ENCODE results near the gene ROR2. TPM values are rescaled to one million over a fixed set of nuclear protein-coding genes. Genes with fewer than 3 reads are reported as not detected.
"Not testable (repeated sequence)": the region's sequence is repeated elsewhere in the genome, so short reads cannot be mapped to it uniquely, and the experiment has no call there.

The ROR2 gene
- total and polyA plus RNA-seq, 5 donors from 2014 or later: 0.12 TPM; not detected in 4

DNA sequence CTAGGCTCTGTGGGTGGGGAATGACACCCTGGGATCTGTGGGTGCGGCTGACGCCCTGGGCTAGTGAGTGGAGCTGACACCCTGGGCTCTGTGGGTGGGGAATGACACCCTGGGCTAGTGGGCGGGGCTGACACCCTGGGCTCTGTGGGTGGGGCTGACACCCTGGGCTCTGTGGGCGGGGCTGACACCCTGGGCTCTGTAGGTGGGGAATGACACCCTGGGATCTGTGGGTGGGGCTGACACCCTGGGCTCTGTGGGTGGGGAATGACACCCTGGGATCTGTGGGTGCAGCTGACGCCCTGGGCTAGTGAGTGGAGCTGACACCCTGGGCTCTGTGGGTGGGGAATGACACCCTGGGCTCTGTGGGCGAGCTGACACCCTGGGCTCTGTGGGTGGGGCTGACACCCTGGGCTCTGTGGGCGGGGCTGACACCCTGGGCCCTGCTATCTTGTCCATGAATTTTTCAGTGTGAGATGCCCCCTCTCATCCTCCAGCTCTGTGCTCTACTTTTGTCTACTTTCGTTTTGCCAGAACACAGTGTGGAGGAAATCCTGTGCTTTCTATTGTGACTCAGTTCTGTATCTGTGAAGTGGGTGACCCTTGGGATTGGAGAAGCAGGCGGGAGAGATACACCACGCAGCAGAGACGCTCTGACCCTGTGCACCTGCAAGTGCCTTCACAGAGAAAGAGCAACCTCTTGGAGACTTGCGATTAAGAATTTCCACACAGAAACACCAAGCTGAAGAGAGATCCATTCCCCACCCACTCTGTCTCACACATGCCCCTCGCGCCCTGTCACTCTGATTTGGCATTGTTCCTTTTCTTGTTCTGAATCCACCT, 151.5 kb downstream of the ROR2 start:
- H3K36me3 ChIP-seq (ENCODE audit: control insufficient read depth, insufficient read depth, low read length); H3K27ac ChIP-seq (ENCODE audit: insufficient read depth, low read length, poor library complexity, severe bottlenecking); ATAC-seq (ENCODE audit: low read depth in 2 of 2); H3K36me3 Mint-ChIP-seq; H3K4me3 ChIP-seq (ENCODE audit: low read depth, low read length); H3K9me3 ChIP-seq (ENCODE audit: control insufficient read depth in 2 of 2, low read length in 2 of 2); H3K9me3 Mint-ChIP-seq; H3K27me3 ChIP-seq (ENCODE audit: control insufficient read depth, insufficient read depth, low read length); H3K27me3 Mint-ChIP-seq; DNase-seq; H3K4me1 ChIP-seq (ENCODE audit: control insufficient read depth, insufficient read depth, low read length, poor library complexity, severe bottlenecking); H3K4me1 Mint-ChIP-seq: not testable (repeated sequence)
- peak overlapping the region in 2 of 4 donors; percentile 53 to 70 for H3K4me3 Mint-ChIP-seq
- H3K27ac Mint-ChIP-seq: peak overlapping the region in 1 of 3 donors; percentile 68

DNA sequence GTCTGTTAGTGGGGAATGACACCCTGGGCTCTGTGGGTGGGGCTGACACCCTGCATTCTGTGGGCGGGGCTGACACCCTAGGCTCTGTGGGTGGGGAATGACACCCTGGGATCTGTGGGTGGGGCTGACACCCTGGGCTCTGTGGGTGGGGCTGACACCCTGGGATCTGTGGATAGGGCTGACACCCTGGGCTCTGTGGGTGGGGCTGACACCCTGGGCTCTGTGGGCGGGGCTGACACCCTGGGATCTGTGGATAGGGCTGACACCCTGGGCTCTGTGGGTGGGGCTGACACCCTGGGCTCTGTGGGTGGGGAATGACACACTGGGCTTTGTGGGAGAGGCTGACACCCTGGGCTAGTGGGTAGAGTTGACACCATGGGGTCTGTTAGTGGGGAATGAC, 152.5 kb downstream of the ROR2 start:
- not testable (repeated sequence) for DNase-seq

DNA sequence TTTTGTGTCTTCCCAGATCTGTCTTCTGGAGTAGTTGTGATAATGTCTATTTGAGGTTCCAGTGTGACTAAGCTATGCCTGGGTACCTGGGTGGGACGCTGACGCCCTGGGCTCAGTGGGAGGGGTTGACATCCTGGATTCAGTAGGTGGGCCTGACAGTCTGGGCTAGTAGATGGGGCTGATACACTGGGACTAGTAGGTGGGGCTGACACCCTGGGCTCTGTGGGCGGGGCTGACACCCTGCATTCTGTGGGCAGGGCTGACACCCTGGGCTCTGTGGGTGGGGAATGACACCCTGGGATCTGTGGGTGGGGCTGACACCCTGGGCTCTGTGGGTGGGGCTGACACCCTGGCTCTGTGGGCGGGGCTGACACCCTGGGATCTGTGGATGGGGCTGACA, 153.5 kb downstream of the ROR2 start:
- not testable (repeated sequence) for ATAC-seq (ENCODE audit: low read depth in 2 of 2); H3K4me3 ChIP-seq (ENCODE audit: low read depth, low read length); H3K27me3 ChIP-seq (ENCODE audit: control insufficient read depth, insufficient read depth, low read length); H3K9me3 Mint-ChIP-seq; H3K4me1 Mint-ChIP-seq; H3K9me3 ChIP-seq (ENCODE audit: control insufficient read depth in 2 of 2, low read length in 2 of 2); H3K36me3 ChIP-seq (ENCODE audit: control insufficient read depth, insufficient read depth, low read length); H3K36me3 Mint-ChIP-seq; H3K27me3 Mint-ChIP-seq; H3K27ac ChIP-seq (ENCODE audit: insufficient read depth, low read length, poor library complexity, severe bottlenecking); H3K4me3 Mint-ChIP-seq; DNase-seq; H3K27ac Mint-ChIP-seq; H3K4me1 ChIP-seq (ENCODE audit: control insufficient read depth, insufficient read depth, low read length, poor library complexity, severe bottlenecking)

More for the DNA sequence above, 152.5 kb downstream of the ROR2 start:
- H3K27me3 ChIP-seq (ENCODE audit: control insufficient read depth, insufficient read depth, low read length); H3K4me3 Mint-ChIP-seq; H3K27me3 Mint-ChIP-seq; H3K36me3 ChIP-seq (ENCODE audit: control insufficient read depth, insufficient read depth, low read length); H3K4me1 Mint-ChIP-seq; H3K9me3 Mint-ChIP-seq; H3K4me1 ChIP-seq (ENCODE audit: control insufficient read depth, insufficient read depth, low read length, poor library complexity, severe bottlenecking); ATAC-seq (ENCODE audit: low read depth in 2 of 2); H3K4me3 ChIP-seq (ENCODE audit: low read depth, low read length); H3K27ac Mint-ChIP-seq; H3K9me3 ChIP-seq (ENCODE audit: control insufficient read depth in 2 of 2, low read length in 2 of 2); H3K36me3 Mint-ChIP-seq; H3K27ac ChIP-seq (ENCODE audit: insufficient read depth, low read length, poor library complexity, severe bottlenecking): not testable (repeated sequence)

DNA sequence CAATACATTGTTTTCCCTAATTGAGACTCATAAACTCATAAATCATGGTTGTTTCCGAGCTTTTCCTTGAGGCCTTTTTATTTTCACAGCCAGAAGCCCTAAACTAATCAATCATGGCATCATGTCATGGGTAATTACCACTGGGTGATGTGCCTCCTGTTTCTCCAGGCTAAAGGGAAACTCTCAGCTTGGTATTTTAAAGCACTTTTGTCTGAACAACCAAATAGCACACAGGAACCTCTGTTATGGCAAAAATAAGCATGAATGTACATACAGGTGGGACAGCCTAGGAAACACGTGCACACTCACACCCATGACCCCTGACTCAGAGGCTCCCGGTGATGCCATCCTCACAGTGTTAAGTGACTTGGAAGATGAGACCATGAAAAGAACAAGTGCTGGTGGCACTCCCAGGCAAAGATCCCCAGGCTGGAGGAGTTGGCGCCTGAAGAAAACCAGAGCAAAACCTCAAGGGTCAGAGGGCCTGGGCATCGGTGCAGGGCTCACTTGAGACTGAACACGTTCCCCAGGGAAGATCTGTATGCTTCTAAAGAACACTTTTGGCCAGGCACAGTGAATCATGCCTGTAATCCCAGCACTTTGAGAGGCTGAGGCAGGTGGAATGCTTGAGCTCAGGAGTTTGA, 154.3 kb downstream of the ROR2 start:
- H3K27ac Mint-ChIP-seq: no peak overlapping the region

DNA sequence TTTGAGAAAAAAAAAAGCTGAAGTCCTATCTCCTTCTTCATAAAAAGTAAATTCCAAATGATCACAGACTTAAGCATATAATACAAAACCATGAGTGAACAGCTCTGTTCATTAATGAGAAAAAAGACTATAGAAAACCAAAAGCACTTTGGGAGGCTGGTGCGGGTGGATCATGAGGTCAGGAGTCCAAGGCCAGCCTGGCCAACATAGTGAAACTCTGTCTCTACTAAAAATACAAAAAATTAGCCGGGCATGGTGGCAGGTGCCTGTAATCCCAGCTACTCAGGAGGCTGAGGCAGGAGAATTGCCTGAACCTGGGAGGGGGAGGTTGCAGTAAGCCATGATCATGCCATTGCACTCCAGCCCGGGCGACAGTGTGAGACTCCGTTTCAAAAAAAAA, 156.7 kb downstream of the ROR2 start:
- not testable (repeated sequence) for H3K27ac Mint-ChIP-seq; H3K27me3 ChIP-seq (ENCODE audit: control insufficient read depth, insufficient read depth, low read length)

More for the DNA sequence above, 154.3 kb downstream of the ROR2 start:
- H3K27me3 Mint-ChIP-seq: no peaks in the 10 kb centered on the region
- no peak overlapping the region for H3K27ac ChIP-seq (ENCODE audit: insufficient read depth, low read length, poor library complexity, severe bottlenecking)
- H3K4me1 Mint-ChIP-seq: peaks cover 0 to 8% (median 6%) of the 10 kb centered on the region in 4 donors
- DNase-seq (no peak), ATAC-seq (ENCODE audit: low read depth in 2 of 2) (no peak)
- H3K36me3 ChIP-seq (ENCODE audit: control insufficient read depth, insufficient read depth, low read length): no peaks in the 10 kb centered on the region
- no peaks in the 10 kb centered on the region for H3K27me3 ChIP-seq (ENCODE audit: control insufficient read depth, insufficient read depth, low read length)
- no peaks in the 10 kb centered on the region for H3K9me3 ChIP-seq (ENCODE audit: control insufficient read depth in 2 of 2, low read length in 2 of 2)
- H3K4me1 ChIP-seq (ENCODE audit: control insufficient read depth, insufficient read depth, low read length, poor library complexity, severe bottlenecking): no peaks in the 10 kb centered on the region
- H3K4me3 Mint-ChIP-seq: no peak overlapping the region
- no peaks in the 10 kb centered on the region for H3K9me3 Mint-ChIP-seq
- no peaks in the 10 kb centered on the region for H3K36me3 Mint-ChIP-seq
- H3K4me3 ChIP-seq (ENCODE audit: low read depth, low read length): no peak overlapping the region

DNA sequence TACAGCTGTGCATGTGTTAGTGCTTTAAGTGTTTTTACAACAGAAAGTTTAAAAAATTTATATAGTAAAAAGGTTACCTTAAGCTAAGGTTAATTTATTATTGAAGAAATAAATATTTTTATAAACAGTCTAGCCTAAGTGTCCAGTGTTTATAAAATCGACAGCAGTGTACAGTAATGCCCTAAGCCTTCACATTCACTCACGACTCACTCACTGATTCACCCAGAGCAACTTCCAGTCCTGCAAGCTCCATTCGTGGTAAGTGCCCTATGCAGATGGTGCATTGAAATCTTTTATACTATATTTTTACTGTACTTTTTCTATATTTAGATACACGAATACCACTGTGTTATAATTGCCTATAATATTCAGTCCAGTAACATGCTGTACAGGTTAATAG, 159.1 kb downstream of the ROR2 start:
- no peak overlapping the region for H3K27ac Mint-ChIP-seq
- no peaks in the 10 kb centered on the region for H3K4me1 ChIP-seq (ENCODE audit: control insufficient read depth, insufficient read depth, low read length, poor library complexity, severe bottlenecking)
- no peaks in the 10 kb centered on the region for H3K9me3 Mint-ChIP-seq
- H3K36me3 Mint-ChIP-seq: no peaks in the 10 kb centered on the region
- no peaks in the 10 kb centered on the region for H3K36me3 ChIP-seq (ENCODE audit: control insufficient read depth, insufficient read depth, low read length)
- DNase-seq (no peak), ATAC-seq (ENCODE audit: low read depth in 2 of 2) (no peak)
- H3K27me3 ChIP-seq (ENCODE audit: control insufficient read depth, insufficient read depth, low read length): no peaks in the 10 kb centered on the region
- H3K4me3 ChIP-seq (ENCODE audit: low read depth, low read length): no peak overlapping the region
- H3K4me1 Mint-ChIP-seq: no peaks in the 10 kb centered on the region
- H3K4me3 Mint-ChIP-seq: no peak overlapping the region
- no peak overlapping the region for H3K27ac ChIP-seq (ENCODE audit: insufficient read depth, low read length, poor library complexity, severe bottlenecking)
- peaks cover 0 to 4% of the 10 kb centered on the region in 2 experiments for H3K9me3 ChIP-seq (ENCODE audit: control insufficient read depth in 2 of 2, low read length in 2 of 2)
- no peaks in the 10 kb centered on the region for H3K27me3 Mint-ChIP-seq

More for the DNA sequence above, 156.7 kb downstream of the ROR2 start:
- not testable (repeated sequence) for H3K4me3 ChIP-seq (ENCODE audit: low read depth, low read length); H3K36me3 ChIP-seq (ENCODE audit: control insufficient read depth, insufficient read depth, low read length); H3K4me1 ChIP-seq (ENCODE audit: control insufficient read depth, insufficient read depth, low read length, poor library complexity, severe bottlenecking); H3K4me1 Mint-ChIP-seq; H3K36me3 Mint-ChIP-seq; H3K9me3 Mint-ChIP-seq; H3K4me3 Mint-ChIP-seq; ATAC-seq (ENCODE audit: low read depth in 2 of 2); H3K27ac ChIP-seq (ENCODE audit: insufficient read depth, low read length, poor library complexity, severe bottlenecking); DNase-seq; H3K27me3 Mint-ChIP-seq; H3K9me3 ChIP-seq (ENCODE audit: control insufficient read depth in 2 of 2, low read length in 2 of 2)

DNA sequence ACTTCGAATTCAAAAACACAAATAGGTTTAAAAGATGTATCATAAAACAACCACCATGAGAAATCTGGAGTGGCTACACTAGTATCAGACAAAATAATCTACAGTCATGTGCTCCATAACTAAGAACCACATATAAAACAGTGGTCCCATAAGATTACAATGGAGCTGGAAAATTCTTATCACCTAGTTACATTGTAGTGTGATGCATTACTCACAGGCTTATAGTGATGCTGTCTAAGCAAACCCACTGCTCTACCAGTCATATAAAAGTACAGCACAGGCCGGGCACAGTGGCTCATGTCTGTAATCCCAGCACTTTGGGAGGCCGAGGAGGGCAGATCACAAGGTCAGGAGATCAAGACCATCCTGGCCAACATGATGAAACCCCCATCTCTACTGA, 160.1 kb downstream of the ROR2 start:
- peaks cover 0 to 4% of the 10 kb centered on the region in 2 experiments for H3K9me3 ChIP-seq (ENCODE audit: control insufficient read depth in 2 of 2, low read length in 2 of 2)
- no peak overlapping the region for H3K4me3 Mint-ChIP-seq
- no peak overlapping the region for H3K27ac Mint-ChIP-seq
- no peaks in the 10 kb centered on the region for H3K36me3 ChIP-seq (ENCODE audit: control insufficient read depth, insufficient read depth, low read length)
- H3K27me3 Mint-ChIP-seq: no peaks in the 10 kb centered on the region
- H3K4me3 ChIP-seq (ENCODE audit: low read depth, low read length): no peak overlapping the region
- H3K4me1 ChIP-seq (ENCODE audit: control insufficient read depth, insufficient read depth, low read length, poor library complexity, severe bottlenecking): no peaks in the 10 kb centered on the region
- DNase-seq: no peak
- H3K27ac ChIP-seq (ENCODE audit: insufficient read depth, low read length, poor library complexity, severe bottlenecking): no peak overlapping the region
- no peaks in the 10 kb centered on the region for H3K36me3 Mint-ChIP-seq
- H3K27me3 ChIP-seq (ENCODE audit: control insufficient read depth, insufficient read depth, low read length): no peaks in the 10 kb centered on the region
- H3K9me3 Mint-ChIP-seq: peaks cover 0 to under 1% (median 0%) of the 10 kb centered on the region in 7 donors
- no peaks in the 10 kb centered on the region for H3K4me1 Mint-ChIP-seq
- no peak for ATAC-seq (ENCODE audit: low read depth in 2 of 2)

DNA sequence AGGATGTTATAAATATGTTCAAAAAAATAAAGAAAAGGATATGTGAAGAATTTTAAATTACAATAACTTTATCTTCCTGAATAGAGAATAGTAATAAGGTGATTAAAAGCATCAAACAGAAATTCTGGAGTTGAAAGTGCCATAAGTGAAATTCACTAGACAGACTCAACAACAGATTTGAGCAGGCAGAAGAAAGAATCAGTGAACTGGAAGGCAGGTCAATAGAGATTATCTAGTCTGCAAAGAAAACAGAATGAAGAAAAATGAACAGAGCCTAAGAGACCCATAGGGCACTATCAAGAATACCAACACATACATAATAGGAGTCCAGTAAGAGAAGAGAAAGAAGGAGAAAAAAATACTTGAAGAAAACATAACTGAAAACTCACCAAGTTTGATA, 162.1 kb downstream of the ROR2 start:
- H3K27ac Mint-ChIP-seq: no peak overlapping the region
- DNase-seq (no peak), ATAC-seq (ENCODE audit: low read depth in 2 of 2) (no peak)
- H3K9me3 ChIP-seq (ENCODE audit: control insufficient read depth in 2 of 2, low read length in 2 of 2): peaks cover 0 to 4% of the 10 kb centered on the region in 2 experiments
- no peaks in the 10 kb centered on the region for H3K36me3 ChIP-seq (ENCODE audit: control insufficient read depth, insufficient read depth, low read length)
- H3K4me1 ChIP-seq (ENCODE audit: control insufficient read depth, insufficient read depth, low read length, poor library complexity, severe bottlenecking): no peaks in the 10 kb centered on the region
- H3K36me3 Mint-ChIP-seq: no peaks in the 10 kb centered on the region
- H3K4me3 Mint-ChIP-seq: no peak overlapping the region
- no peaks in the 10 kb centered on the region for H3K27me3 Mint-ChIP-seq
- no peaks in the 10 kb centered on the region for H3K27me3 ChIP-seq (ENCODE audit: control insufficient read depth, insufficient read depth, low read length)
- no peaks in the 10 kb centered on the region for H3K4me1 Mint-ChIP-seq
- H3K27ac ChIP-seq (ENCODE audit: insufficient read depth, low read length, poor library complexity, severe bottlenecking): no peak overlapping the region
- peaks cover 0 to 2% (median 0%) of the 10 kb centered on the region in 7 donors for H3K9me3 Mint-ChIP-seq
- no peak overlapping the region for H3K4me3 ChIP-seq (ENCODE audit: low read depth, low read length)

Data from CD4-positive, CD25-positive, alpha-beta regulatory T cell (primary cell).